GM19397 (cell line): ENCODE data around the gene BARHL1.
"Not testable (repeated sequence)": the region's sequence is repeated elsewhere in the genome, so short reads cannot be mapped to it uniquely, and the experiment has no call there.

Experiments
- ATAC-seq: cut with Tn5 transposase; IDR thresholded peaks from one replicate; pipeline ENCODE4 v1.9.1; 2021; ENCODE audit warnings: mild to moderate bottlenecking, moderate library complexity; ENCODE audit not compliant: unreplicated experiment

Gene BARHL1

DNA sequence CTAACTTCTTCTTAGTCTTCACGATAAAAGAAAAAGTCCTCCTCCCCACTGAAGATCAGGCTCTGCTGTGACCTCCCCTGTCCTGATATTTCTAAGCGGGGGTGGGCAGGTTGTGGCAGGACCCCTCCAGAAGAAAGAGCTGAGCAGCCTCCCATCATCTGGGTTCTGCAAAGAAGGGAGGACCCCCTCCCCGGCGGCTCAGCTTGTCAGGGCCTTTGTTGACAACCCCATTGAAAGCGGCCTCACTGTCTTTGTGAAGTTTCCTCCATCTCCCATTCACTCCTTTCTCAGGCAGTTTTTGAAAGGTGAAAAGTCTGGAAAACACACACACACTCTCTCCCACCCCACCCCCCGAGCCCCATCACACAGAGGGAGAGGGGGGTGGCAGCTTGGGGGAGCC, 26.2 kb upstream of the BARHL1 start:
- ATAC-seq, result no peak

DNA sequence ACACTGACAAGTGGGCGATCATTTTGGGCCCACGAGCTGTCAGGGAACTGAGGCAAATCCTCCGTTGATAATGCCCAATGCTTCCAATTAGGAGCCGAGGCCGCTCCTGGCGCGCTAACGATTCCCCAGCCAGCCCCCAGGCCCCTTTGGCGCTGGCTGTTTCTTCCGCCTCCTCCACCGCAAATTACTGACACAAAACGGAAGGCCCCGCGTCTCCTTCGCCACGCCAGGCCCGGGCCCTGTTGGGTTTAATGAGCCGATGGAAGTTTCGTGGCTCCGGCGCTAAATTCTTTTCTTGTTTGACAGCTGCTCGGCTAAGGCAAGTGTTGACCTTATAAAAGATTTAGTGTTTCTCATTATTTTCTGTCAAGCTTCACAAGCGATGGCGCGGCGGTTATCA, 25.7 kb upstream of the BARHL1 start:
- no peak for ATAC-seq

DNA sequence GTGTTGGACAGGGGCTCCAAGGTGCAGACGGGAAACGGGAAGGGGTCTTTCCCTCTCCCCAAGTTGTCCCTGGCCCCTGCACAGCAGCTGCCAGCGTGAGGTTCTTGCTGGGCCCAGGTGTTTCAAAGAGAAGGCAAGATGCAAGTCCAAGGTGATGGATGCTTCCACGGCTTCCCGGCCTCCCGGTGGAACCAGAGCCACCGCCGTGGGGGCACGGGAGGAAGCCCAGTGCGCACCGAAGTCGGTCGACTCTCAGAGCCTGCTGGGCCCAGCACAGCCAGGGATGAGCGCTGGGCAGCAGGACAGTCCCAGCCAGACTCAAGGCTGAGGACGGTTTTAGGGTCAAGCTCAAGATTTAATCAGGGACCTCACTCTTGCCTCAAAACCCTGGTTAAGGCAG, 25.2 kb upstream of the BARHL1 start:
- no peak for ATAC-seq

DNA sequence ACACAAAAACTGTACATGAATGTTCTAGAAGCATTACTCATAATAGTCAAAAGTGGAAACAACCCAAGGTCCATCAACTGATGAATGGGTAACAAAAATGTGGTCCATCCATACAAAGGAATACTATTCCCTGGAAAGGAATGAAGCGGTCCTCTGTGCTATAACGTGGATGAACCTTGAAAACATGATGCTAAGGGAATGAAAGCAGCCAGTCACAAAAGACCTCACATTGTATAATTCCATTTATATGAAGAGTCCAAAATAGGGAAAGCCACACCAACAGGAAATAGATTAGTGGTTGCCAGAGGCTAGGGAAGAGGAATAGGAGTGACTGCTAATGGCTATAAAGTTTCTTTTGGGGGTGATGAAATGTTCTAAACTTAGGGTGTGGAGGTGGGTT, 22.7 kb upstream of the BARHL1 start:
- no peak for ATAC-seq

DNA sequence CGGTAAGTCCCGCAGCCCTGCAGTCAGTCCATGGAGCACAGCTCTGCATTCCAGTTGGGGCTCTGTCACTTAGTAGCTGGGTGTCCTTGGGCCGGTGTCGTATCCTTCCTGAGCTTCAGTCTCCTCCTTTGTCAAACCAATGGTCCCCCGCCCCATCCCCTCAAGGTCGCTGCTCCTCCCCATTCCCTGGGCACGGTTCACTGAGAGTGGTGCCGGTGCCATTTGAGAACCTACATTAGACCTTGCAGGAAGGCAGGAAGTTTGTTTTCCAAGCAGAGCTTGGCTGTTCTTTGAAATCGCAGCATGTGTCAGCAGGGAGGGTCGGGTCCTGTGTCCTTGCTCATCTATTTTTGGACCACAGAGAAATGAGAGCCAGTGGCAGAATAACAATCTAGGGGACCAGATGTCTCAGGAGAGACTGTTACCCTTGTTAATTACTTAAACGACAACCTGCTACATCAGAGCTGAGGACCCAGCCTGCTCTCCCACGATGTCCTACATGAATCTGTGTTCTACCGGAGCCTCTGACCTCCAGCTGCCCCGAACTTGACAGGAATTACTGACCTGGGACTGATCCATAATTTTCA, 21.7 kb upstream of the BARHL1 start:
- ATAC-seq, result no peak

DNA sequence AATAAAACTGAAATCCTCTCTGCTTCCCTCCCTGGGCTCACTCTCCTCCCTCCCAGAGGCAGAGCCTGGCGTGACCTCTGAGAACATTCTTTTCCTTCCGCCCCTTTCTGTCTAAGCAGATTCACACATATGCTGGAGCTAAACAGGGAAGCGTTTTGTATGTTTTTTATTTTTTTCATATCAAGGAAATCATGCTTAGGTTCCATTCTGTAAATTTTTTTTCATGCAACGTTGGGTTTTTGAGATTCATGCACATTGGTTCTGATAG, 20.2 kb upstream of the BARHL1 start:
- no peak for ATAC-seq

DNA sequence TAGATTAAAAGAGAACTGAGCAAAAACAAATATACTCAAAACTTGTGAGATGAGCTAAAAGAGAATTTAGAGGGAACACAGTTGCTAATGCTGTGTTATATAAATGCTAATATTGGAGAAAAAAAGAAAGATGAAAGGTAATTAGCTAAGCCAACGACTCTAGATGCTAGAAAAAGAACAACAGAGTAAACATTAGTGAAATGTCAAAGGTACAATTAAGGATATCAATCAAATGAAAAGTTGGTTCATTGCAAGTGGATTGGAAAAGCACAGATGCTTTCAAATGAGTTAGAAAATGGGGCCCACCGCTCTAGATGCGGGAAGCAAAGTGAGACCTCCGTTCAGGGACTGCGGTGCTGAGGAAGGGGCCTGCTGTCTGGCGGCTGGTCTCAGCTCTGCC, 17.9 kb upstream of the BARHL1 start:
- ATAC-seq, result no peak

DNA sequence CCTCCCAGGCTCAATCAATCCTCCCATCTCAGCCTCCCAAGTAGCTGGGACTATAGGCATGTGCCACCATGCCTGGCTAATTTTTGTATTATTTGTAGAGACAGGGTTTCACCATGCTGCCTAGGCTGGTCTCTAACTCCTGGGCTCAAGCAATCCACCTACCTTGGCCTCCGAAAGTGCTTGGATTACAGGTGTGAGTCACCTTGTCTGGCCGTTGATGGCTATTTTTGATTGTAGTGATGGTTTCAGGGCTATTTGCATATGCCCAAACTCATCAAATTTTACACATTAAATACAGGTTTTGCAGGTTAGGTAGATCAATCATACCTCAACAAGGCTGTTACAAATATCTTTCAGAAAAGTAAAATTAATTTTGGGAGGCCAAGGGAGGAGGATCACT, 13.6 kb upstream of the BARHL1 start:
- ATAC-seq, result not testable (repeated sequence)

DNA sequence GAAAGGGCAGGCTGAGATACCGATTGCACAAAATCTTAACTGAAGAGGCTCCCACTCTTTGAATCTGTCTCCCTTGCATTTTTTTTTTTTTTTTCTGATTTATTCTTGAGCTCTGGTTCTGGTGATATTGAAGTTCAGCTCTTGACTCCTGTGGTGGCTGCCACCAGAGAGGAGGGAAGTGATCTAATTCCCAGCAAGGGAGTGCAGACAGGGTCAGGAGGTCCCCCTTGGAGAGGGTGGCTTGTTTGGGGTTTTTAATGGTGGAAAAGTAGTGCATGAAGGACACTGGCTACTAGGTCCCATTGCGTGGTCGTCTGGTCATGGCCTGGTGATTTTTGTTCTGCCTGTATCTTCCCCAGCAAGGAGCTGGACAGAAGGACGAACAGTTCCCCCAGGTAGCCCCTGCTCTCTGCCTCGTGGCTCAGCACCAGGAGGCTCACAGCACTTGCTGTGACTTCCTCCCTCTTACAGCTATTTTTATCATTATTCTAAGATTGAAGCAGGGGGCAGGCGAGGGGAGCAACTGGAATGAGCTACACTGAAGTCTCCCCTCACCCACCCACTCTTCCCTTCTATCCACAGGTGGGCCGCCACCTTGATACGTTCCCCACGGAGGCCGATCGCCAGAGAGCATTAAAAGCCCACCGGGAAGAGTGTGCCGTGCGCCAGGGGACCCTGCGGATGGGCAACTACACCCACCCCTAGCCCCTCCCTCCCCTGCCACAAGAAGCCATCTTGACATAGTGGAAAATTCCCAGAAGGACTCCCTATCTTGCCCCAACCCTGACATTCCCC, 10.4 kb upstream of the BARHL1 start:
- no peak for ATAC-seq

DNA sequence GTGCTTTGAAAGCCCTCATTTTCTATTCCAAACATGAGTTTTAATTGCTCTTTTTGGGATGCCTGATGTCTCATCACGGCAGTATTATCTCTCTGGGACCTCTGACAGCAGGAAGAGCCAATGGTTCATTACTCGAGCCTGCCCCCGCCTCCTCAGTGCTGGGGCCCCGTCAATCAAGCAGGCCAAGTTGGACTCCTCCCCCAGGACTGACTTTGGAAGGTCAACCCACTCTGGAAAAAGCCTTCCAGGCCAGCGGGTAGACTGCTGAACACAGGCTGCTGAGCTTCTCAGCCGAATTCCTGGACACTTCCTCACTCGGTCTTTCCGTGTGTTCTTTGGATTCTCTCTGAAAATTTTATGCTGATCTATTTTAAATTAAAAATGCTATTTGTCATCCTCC, 9.5 kb upstream of the BARHL1 start:
- ATAC-seq, result no peak

DNA sequence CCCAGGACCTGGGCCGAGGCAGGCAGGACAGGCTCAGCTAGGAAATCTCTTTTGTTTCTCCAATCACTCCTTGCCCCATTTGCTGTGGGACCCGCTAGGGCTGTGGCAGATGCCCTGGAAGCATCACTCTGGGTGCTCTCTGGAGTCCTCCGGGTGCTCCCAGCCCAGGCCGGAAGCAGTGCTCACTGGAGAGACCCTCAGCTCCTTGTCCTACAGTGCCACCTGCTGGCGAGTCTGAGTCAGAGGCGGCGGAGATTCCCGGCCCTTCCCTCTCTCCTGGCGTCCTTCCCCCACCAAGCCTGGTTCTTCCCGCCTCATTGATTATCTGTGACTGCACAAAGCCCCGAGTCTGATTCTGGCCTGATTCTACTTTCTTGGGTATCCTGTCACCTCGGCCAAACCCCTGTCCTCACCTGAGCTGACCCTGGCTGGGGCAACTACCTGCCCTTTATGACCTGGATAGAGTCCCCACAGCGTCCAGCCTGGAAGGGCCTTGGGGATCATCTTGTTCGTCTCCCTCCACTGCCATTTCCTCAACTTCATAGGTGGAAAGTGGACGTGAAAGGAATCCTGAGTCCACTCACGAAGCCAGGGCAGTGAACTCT, 7.3 kb upstream of the BARHL1 start:
- no peak for ATAC-seq

DNA sequence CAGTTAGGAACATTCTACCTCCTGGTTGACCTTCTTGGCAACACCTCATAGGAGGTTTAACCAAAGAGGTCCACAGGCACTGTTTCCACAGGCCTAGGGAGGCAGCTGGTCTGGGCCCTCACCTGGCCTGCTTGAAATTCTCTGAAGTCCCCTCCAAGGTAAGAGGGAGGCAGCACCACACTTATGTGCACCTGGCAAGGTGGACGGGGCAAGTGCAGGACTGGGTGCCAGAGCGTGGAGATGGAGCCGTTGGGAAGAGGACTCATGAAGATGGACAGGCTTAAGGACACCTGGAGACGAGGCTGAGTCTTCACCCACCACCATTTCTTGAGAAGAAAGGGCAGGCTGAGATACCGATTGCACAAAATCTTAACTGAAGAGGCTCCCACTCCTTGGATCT, 6.6 kb upstream of the BARHL1 start:
- ATAC-seq, result no peak

DNA sequence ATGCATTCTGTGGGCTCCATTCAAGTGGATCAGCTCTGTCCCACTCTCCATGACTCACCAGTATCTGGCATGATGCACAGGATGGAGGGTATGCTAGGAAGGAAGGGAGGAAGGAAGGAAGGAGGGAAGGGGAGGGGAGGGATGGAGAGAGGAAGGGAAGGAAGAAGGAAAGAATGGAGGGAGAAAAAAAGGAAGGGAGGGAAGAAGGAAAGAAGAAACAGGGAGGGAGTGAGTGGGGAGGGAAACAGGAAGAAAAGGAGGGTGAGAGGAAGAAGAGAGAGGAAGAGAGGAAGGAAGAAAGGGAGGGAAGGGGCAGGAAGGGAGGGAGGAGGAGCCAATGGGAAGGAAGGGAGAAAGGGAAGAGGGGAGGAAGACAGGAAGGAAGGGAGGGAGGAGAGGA, 5.3 kb upstream of the BARHL1 start:
- ATAC-seq, result no peak

DNA sequence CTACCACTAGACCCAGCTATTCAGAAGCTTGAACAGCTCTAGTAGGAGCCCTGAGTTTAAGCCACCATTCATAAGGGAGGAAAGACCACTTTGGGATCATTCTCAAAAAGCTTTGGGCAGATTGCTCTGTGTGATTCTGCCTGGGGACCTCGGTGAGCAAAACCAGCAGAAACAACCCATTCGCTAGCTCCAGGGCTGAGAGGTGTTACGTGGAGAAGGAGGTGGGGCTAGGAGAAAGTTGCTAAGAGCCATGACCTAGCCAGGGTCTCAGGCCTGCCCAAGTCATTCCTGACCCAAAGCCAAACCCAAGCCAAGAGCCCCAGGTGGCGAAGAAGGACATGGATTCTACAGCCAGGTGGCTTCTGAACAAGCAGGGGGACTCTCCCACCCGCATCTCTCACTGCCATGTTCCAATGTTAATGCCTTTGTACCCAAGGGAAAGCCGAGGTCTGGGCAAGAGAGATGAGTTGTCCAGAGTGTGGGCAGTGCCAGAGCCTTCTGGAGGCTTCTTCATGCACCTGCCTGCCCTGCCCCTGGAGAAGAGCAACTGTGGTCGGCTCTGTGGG, 4.0 kb upstream of the BARHL1 start:
- ATAC-seq, result no peak

DNA sequence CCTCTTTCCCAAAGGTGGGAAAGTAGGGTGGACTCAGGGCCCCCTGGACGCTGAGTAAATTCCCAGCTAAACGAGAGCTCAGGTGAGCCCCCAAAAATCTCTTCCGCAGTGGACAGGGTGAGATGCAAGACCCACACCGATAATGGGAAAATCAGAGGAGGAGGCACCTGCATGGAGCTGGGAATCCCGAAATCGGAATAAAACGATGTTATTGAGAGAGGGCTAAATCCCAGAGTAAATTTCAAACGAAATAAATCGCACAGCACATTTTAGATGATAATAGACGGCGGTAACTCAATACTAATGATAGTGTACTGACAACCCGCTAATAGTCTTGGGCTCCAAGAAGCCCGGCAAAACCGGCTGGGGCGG, 3.0 kb upstream of the BARHL1 start:
- ATAC-seq, result no peak

DNA sequence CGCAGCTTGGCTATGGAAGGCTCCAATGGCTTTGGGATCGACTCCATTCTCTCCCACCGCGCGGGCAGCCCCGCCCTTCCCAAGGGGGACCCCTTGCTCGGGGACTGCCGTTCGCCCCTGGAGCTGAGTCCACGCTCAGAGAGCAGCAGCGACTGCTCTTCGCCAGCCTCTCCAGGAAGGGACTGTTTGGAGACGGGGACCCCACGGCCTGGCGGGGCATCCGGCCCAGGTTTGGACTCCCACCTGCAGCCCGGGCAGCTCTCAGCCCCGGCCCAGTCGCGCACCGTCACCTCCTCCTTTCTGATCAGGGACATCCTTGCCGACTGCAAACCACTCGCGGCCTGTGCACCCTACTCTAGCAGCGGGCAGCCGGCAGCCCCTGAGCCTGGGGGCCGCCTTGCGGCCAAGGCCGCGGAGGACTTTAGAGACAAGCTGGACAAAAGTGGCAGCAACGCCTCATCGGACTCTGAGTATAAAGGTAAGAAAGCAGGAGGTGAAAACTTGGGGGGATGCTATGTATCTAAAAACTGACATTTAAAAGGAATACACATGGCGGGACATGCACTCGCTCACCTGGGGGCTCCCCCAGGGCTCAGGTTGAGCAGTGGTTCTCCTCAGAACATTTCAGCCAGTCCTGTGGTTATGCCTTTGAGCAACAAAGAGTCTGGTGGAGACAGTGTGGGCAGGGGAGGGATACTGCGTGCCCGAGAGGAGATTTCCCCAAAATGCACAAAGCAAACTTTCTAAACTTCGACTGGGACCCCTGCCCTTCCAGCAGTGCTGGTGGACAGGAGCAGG, 579 bp downstream of the BARHL1 start:
- ATAC-seq, result no peak

DNA sequence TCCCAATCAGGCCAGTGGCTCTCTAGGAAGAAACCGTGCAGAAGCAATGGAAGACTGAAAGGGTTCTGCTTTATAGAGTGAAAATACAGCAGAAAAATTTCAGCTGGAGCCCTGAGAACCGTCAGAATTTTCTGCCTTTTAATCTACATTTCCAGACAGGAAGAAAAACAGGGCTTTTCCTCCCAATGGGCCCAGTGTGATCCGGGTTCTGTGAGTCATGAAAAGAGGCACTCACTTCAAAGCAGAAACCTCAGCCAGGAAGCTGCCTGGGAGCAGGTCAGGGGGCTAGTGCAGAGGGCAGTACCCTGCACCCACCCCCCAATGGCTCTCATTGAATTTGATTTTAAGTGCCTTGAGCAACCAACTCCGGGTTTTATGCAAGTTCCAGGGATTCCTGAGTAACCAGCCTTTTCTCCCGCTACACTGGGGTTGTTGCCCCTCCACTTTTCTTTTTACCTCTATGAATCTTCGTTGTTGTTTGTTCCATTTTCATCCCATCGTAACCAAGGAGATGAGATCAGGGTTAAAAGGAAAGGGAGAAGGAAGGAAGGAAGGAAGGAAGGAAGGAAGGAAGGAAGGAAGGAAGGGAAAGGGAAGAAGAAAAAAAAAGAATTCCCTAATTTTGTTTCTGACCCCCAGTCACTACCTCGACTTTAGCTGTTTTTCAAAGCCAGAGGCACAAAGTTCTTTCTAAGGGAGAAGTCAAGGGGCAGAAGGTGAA, 1.3 kb downstream of the BARHL1 start:
- ATAC-seq, result no peak

DNA sequence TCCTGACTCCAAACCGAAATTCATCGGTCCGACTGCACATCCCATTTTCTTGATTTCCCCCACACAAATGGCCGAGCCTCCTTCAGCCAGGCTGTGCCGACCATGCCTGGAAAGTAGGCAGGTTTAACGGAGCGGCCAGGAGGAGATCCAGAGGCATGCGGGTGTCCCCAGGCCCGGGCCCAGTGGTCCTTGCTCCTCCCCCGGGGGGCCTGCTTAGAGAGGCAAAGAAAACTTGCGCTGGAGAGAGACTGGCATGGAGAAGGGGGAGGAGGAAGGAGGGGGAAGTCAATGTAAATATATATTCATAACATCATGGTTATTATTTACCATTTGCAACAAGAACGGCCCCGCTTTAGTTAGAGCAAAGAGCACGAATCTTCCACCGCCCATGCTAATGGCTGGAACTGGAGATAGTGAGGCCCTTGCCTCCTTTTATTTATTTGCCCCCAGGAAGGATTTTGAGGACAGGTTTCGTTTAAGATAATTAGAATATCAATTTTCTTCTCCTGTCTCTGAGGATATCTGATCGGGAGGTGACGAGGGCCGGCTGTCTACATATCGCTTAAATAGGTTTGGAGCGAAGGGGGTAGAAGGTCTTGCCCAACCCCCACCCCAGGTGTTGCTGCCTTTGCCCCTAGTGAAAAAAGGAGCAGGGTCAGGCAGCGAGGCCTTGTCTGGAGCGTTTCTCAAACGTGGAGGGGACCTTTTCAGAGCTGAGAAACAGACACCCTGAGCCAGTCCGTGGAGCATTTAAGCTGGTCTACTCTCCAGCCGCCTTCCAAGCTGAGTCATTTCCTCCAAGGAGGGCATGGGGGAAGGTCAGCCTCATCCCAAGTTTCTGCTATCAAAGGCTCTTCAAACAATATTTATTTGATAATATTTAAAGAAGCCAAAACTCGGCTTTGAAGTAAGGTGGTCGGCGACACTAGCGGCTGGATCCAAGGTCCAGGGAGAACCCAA, 2.5 kb downstream of the BARHL1 start:
- ATAC-seq, result no peak

DNA sequence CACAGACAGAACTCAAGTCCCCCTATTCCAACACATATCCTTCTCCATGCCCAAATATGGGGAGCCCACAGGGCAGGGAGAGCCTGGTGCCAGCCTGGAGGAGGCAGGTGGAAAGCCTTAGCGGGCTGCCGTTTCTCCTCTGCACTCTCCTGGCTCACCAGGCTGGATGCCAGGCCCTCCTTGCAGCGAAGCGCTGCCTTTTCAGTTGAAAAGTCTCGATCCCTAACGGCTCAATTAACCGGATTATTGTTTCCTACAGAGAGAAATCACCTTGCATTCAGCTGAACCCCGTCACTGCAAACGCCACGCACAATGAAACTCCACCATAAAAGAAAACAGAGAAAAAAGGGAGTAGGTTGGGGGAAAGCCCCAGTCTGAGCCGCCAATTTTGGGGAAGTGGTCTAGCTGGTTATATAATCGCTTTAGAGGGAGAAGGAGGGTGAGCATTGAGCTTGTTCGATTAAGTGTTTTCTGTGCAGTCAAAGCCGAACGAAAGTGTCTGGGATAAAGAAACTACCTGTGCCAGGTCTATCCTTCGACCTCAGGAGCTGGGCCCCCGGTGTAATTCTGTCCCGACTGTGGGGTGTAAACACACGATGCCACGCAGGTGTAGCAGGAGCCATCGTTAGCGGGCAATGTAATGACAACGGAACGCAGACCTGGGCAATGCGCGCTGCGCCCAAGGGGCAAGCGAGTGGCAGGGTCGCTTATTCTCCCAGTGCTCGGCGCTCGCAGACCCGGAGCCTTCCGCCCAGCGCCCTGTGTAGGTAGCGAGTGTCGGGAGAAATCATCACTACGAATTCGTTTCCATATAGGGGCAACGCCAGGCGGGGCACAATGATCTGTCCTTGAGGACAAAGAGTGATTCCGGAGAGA, 3.8 kb downstream of the BARHL1 start:
- ATAC-seq, result no peak
